Measurements from ENCODE around the gene KIFC3. TPM values are rescaled to one million over a fixed set of nuclear protein-coding genes. Genes with fewer than 3 reads are reported as not detected.
"Not testable (repeated sequence)": the region's sequence is repeated elsewhere in the genome, so short reads cannot be mapped to it uniquely, and the experiment has no call there.

KIFC3 gene
- total RNA-seq, 1 experiment from 2014 or later, result 40.9 TPM

DNA sequence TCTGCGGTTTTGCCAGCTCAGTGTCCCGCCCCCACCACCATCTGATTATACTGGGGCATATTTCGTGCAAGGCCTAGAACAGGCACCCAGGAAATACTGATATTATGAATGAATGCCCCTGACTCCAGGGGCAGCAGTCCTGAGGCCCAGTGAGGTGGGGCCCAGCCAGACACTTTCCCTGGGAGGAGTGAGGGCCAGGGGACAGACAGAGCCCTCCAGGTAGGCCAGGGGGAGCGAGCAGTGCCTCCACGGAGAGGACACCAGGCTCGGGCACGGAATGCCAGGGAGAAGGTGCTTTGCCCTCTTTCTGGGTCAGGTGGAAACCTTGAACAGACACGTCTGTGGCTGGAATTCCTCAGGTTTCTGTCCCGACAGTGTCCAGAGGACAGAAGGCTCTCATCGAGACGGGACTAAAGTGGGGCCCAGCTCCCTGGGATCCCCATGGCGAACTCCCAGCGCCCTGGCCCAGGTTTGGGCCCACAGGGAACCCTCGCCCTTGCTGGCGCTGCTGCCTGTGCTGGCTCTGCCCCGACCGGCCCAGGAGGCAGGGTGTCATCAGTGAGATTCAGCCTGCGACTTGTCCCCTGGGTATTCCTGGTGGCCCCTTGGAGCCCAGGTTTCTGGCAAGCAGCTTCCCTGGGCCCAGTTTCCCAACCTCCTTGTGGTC is 62.4 kb downstream of the KIFC3 start:
- no peak for DNase-seq (ENCODE audit: low read depth)

DNA sequence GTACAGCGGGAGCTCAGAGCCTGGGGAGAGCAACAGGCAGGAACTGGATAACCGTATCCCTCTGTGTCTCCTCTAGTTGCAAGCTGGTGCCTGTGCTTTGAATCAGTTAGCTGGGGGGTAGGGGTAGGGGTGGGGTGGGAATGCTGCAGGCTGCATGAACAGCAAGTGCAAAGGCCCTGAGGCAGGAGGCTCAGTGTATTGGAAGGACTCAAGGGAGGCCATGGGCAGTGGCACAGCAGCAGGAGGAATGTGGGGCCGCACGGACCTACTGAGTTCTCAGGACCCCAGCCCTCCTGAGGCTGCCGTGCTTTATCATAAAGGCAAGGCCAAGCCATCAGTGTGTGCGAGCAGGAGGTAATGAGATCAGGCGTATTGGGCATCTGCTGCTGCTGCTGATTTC is 63.4 kb downstream of the KIFC3 start:
- DNase-seq (ENCODE audit: low read depth), result no peak

DNA sequence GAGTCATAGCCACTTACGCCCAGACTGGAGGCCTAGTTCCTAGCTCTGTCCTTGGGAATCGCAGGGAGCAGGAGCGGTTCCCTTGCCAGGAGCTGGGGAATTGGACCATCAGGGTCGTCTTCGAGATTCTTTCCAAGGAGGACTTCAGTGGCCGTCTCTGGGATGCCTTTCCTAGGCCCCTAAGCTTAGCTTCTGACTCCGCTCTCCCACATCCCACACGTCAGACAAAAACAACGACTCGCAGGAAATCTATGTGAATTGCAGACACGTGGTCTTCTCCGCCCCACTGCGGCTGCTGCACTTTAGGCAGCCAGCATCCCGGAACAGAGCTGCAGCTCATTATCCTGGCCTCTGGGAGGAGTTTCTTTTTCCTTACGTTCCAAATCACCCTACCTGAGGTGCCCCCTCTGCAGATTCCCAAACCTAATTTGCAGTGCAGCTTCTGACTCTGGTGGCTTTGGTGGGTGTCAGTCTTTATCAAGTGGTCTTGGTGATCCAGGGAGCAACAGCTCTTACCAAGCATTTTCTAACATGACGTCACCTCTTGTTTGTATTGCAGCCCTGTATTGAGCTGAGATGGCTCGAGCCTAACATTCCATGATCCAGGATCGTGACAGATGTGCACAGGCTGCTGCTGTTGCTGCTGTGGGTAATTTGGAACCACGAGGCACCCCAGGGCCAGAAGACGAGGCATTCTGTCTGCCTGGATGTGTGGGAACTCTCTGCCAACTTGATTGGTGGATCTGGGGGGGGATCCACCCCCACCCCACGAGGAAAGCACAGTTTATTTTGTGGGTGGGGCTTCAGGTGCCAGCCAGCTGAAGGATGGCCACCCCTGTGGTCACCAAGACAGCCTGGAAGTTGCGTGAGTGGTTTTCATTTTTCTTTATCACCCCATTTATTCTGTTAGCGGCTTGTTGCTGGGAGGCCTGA is 65.6 kb downstream of the KIFC3 start:
- peak; percentile 66 for DNase-seq (ENCODE audit: low read depth)

DNA sequence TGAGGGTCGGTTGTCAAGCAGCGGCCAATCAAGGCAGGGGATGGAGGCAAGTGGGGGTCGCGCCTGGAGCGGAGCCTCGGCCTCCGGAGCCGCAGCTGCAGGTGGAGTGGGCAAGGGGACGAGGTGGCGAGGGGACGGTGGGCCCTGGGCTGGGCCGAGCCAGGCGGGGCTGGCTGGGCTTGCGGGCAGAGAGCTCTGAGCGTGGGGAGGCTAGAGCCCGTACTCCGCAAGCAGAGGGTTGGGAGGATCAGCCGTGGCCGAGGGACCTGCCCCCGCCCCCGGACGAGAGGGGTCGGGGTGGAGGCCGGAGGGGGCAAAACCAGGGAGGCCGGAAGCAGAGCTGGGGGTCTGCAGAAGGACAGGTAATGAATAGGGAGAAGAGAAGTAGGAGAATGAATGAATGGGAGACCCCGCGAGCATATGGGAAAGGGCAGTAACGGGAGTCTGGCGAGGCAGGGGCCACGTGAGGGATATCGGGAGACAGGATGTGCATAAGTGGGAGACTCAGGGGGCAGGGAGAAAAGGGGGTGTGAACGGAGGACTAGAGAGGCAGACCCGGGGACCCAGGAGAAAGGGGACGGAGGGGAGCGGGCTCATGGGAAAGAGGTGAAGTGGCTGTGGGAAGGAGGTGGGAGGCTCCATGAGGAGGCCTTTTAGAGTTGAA is 66.4 kb downstream of the KIFC3 start, which contains the start of gene KATNB1:
KATNB1 (plus strand) TSS at position 16 of the 664 bp plus-strand sequence. CDS start 1,474 bp downstream, outside the sequence.
- peak; percentile 37 for DNase-seq (ENCODE audit: low read depth)

DNA sequence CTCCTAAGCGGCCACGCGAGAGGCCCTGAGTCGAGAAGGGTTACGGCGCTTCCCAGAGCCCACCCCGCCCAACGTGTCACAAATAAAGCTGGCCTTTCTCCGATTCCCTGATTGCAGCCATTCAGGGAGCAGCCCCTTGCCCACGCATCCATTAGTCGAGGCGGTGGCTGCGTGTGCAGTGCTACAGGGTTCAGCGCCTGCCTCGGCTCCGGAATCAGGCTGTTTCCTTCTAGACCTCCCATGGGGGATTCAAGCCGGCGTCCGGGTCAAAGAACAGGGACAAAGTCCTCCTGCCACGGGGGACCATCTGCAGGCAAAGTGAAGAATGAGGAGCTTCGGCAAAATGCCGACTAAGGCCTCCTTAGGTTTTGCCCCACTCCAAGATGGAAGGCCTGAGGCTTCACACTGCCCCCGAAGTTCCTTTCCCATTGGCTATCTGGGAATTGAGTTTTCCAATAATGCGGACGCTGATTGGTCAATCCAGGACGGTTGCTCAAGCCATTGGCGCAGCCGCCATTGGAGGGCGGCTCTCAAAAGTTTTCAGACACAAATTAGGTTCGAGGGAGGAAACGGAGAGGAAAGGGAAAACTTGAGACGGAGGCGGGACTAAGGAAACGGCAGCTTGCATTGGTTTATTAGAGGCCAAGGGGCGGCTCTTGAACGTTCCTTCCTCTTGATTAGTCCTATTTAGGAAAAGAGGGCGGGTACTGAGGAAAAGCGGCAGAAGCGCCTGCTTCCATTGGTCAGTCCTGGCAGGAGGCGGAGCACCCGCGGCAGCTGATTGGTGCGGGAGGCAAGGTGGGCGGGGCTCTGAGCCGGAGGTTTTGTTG is 67.2 kb downstream of the KIFC3 start:
- peak; percentile 97 for DNase-seq (ENCODE audit: low read depth)

DNA sequence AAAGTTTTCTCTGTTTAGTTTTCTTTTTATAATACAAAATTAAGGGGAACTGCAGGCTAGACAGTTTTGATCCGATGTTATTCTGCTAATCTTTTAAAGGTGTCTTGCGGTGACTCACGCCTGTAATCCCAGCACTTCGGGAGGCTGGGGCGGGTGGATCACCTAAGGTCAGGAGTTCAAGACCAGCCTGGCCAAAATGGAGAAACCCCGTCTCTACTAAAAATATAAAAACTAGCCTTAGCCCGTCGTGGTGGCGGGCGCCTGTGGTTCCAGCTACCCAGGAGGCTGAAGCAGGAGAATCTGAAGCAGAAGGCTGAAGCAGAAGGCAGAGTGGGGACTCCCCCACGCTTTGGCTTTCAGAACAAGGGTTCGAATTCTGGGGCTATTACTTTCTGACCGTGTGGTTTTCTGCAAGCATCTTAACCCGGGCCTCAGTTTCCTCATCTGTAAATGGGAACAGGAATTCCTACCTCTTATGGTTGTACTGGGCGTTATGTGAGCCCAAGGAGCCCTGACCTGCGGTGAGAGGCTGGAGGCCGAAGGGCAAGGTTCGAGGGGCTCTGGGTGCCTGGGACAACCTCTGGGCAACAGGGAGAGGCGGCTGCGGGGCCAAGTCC is 67.9 kb downstream of the KIFC3 start:
- DNase-seq (ENCODE audit: low read depth), result no peak

DNA sequence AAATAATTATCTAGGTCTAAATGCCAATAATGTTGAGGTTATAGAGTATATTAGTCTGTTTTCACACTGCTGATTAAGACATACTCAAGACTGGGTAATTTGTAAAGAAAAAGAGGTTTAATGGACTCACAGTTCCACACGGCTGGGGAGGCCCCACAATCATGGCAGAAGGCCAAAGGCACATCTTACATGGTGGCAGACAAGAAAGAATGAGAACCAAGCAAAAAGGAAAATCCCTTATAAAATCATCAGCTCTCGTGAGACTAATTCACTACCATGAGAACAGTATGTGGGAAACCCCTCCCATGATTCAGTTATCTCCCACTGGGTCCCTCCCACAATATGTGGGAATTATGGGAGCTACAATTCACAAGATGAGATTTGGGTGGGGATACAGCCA is 69.6 kb downstream of the KIFC3 start:
- no peak for DNase-seq (ENCODE audit: low read depth)

DNA sequence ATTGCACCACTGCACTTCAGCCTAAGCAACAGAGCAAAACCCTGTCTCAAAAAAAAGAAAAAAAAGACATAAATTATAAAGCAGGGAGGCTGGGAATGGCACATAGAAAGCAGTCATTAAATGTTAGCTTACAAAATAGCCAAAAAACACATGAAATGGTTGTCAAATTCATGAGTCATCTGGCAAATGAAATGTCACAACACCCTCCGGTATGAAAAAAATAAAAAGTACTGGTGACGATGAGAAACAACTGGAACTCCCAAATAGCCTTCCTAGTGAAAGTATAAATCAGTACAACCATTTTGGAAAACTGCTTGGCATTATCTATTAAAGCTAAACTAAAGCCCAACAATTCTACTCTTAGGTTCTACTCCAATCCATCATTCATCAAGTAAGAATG is 70.3 kb downstream of the KIFC3 start:
- no peak for DNase-seq (ENCODE audit: low read depth)

DNA sequence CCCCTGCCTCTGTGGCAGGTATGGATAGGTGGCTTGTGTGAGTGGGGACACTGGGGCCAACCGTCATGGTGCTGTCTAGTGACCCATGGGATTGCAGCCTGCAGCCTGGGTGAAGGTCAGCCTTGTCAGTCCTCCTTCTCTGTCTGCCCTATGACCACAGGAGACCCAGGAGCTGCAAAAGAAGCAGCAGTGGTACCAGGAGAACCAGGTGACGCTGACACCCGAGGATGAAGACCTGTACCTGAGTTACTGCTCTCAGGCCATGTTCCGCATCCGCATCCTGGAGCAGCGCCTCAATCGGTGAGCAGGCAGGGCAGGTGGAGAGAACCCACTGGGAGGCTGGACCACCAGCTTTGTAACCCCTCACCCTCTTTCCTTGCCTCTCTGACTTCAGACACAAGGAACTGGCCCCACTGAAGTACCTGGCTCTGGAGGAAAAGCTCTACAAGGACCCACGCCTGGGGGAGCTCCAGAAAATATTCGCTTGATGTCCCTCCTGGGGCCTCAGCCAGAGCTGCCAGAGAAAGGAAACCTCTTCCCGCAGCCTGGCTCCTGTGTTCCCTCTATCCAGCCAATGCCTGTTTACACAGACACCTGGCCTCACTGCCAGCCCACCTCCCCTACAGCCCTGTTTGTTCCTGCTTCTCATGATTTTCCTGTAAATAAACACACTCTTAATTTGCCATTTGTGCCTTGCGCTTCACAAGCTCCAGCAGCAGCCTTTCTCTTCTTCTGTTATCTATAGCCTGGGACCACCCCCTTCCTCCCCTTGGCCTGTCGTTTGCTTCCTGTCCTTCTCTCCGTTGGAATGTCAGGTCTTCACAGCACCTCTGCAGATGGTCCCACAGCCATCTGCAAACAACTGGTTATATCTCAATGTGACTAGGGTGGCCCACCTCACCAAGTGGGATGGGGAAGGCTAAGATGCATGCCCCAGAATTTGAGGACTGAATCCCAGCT is 71.2 kb downstream of the KIFC3 start:
- DNase-seq (ENCODE audit: low read depth), result no peak

DNA sequence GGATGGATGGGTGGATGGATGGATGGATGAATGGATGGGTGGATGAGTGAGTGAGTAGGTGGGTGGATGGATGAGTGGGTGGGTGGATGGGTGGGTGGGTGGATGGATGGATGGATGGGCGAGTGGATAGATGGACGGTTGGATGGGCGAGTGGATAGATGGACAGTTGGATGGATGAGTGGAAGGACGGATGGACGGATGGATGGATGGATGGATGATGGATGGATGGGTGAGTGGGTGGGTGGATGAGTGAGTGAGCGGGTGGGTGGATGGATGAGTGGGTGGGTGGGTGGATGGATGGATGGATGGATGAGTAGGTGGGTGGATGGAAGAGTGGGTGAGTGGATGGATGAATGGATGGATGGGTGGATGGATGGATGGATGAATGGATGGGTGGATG is 72.4 kb downstream of the KIFC3 start:
- DNase-seq (ENCODE audit: low read depth), result not testable (repeated sequence)

DNA sequence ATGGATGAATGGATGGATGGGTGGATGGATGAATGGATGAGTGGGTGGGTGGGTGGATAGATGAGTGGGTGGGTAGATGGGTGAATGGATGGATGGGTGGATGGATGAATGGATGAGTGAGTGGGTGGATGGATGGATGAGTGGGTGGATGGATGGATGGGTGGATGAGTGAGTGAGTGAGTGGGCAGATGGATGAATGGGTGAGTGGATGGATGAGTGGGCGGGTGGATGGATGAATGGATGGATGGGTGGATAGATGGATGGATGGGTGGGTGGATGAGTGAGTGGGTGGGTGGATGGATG is 73.2 kb downstream of the KIFC3 start:
- DNase-seq (ENCODE audit: low read depth), result no peak

DNA sequence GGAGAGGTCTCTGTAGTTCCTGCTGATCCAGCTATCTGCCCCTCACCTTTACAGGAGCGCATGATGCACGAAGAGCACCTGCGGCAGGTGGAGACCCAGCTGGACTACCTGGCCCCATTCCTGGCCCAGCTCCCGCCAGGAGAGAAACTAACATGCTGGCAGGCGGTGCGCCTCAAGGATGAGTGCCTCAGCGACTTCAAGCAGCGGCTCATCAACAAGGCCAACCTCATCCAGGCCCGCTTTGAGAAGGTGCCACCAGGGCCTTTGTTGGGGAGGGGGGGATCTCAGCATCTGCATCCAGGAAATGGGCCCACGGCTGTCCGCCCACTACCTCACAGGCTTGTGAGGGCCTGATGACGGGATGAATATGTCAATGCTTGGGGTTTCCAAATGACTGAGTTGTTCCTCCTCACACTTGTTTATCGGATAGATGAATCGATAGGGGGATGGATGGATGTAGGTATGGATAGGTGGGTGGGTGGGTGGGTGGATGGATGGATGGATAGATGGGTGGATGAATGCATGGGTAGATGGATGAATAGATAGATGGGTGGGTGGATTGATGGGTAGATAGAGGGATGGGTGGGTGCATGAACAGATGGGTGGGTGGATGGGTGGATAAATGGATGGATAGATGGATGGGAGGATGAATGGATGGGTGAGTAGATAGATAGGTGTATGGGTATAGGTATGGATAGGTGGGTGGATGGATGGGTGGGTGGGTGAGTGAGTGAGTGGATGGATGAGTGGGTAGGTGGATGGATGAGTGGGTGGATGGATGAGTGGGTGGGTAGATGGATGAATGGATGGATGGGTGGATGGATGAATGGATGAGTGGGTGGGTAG is 73.7 kb downstream of the KIFC3 start:
- no peak for DNase-seq (ENCODE audit: low read depth)

DNA sequence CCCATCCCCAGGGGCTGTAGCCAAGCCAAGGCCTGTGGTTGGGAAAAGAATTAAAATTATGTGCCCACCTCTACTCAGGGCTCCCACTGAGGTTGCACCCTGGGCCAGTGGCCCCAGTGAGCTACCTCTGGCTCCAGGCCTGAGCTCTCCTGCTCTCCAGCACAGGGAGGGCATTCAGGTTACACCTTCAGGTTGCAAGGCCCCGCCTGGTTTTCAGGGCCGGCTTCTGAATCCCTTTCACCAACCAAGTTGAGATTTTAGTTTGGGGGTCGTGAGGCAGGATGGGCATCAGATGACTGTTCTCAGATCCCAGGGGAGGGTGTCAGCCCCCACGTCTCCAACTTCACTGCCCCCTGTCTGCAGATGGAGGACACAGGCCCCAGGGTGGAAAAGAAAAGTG is 74.7 kb downstream of the KIFC3 start:
- no peak for DNase-seq (ENCODE audit: low read depth)

DNA sequence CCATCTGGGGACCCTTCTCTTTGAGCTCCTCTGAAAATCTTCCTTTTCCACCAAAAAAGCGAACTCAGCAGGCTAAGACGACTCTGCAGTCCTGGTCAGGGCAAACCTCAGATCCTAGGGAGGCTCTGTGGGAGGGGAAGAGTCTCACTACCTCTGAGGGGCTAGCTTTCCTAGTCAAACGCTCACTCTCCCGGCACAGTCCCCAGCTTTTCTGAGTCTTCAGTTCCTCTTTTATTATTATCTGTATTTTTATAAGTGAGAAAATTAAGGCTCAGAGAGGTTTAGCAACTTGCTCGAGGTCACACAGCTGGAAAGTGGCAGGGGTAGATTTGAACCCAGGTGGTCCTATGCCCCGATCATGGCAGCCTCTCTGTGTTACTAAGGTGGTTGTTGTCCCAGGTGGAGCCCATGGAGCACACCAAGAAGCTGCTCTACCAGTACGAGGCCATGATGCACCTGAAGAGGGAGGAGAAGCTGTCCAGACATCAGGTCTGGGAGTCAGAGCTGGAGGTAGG is 75.8 kb downstream of the KIFC3 start:
- no peak for DNase-seq (ENCODE audit: low read depth)

DNA sequence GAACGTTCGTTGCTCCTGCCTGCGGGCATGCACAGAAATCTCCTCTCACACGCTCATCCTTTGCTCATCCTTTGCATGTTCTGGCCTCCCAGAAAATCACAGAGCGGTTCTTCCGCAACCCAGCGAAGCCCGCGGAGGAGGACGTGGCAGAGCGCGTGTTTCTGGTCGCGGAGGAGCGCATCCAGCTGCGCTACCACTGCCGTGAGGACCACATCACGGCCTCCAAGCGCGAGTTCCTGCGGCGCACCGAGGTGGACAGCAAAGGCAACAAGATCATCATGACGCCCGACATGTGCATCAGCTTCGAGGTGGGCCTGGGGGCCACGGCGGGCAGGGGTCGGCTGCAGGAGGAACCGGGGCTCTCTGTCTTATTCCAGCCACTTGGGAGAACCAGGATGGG is 76.3 kb downstream of the KIFC3 start:
- no peak for DNase-seq (ENCODE audit: low read depth)

DNA sequence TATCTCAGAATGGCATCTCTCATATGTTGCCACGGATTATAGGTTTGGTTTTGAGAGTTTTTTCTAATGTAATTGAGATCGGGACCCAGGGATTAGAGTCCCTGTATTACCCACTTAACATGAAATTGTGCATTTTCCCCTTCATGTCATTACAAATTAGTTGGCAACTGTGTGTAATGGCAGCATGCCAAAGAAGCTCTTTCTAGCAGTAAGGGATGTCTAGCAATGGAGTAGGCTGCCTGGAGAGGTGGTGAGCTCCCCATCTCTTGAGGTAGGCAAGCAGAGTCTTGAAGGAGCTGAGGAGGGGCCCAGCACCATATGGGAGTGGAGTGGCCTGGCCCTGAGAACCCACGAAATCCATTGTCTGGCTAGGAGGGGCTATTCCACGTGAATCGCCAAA is 76.7 kb downstream of the KIFC3 start:
- DNase-seq (ENCODE audit: low read depth), result no peak

DNA sequence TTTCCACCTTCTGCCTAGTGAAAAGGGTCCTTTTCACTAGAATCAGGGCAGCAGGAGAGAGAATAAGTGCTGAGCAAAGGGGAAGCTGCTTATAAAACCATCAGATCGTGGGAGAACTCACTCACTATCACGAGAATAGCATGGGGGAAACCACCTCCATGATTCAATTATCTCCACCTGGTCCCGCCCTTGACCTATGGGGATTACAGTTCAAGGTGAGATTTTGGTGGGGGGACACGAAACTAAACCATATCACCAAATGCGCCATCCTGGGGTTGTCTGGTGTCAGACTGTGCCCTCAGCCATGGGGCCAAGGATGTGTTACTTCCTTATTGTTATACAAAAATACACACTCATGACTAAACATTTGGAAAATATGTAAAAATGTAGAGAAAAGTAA is 77.1 kb downstream of the KIFC3 start:
- no peak for DNase-seq (ENCODE audit: low read depth)

DNA sequence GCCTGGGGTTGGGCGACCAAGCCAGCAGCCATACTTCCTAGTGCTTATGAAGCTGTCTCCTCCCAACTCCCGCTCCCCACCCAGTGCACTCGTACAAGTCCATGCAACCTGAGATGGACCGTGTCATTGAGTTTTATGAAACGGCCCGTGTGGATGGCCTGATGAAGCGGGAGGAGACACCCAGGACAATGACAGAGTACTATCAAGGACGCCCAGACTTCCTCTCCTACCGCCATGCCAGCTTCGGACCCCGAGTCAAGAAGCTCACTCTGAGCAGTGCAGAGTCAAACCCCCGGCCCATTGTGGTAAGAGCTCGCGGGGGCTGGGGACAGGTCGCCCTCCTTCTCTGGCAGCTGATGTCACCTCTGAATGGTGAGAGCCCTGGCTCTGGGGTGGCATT is 77.8 kb downstream of the KIFC3 start:
- DNase-seq (ENCODE audit: low read depth), result no peak

DNA sequence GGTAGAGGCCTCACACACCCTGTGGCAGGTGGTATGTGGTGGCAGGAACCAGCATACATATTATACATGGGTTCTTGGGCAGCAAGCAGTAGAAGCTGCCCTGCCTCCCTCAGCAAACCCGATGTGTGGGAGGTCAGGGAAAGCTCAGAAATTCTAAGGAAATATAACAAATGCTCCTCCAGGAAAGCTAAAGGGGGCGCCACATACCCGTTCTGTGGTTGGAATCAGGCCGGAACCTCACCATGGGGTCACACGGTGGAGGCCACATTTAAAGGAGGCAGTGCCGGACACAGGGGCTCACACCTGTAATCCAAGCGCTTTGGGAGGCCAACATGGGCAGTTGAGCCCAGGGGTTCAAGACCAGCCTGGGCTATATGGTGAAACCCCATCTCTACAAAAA is 79.1 kb downstream of the KIFC3 start:
- DNase-seq (ENCODE audit: low read depth), result peak; percentile 14
